Prostate gland (tissue), 2 donors: ENCODE measurements around the gene HS3ST6. TPM values are rescaled to one million over a fixed set of nuclear protein-coding genes. Genes with fewer than 3 reads are reported as not detected.

Experiments used
- DNase-seq: peaks from one replicate; pipeline ENCODE4 v3.0.0-alpha.2; 2019; ENCODE audit warnings: low spot score
- H3K27ac ChIP-seq, 2 donors: fragments of 200-600 bp; sonication (generic); 2 replicates each; pipeline ENCODE4 v1.5.1; 2017 to 2019
- H3K27me3 ChIP-seq: fragments of 200-600 bp; sonication (generic); replicated peaks from 2 replicates; pipeline ENCODE4 v1.5.1; 2019; ENCODE audit not compliant: insufficient read depth
- H3K36me3 ChIP-seq, 2 donors: fragments of 200-600 bp; sonication (generic); 1 replicate in 1 of 2; 2 replicates in 1 of 2; pipeline versions ENCODE4 v1.5.1 to v1.8.1; 2017 to 2019
- H3K4me1 ChIP-seq: fragments of 200-600 bp; sonication (generic); replicated peaks from 2 replicates; pipeline ENCODE4 v1.5.1; 2019
- H3K4me3 ChIP-seq, 2 donors: fragments of 200-600 bp; sonication (generic); 2 replicates each; pipeline ENCODE4 v1.5.1; 2017 to 2019
- H3K9me3 ChIP-seq: fragments of 200-600 bp; sonication (generic); 2 replicates; pipeline ENCODE4 v1.5.1; 2017
- CTCF ChIP-seq, 4 experiments: fragments of 200-600 bp in 2 of 4; fragments of 450-650 bp in 2 of 4; sonication (generic) in 2 of 4; IDR thresholded peaks; 1 replicate in 3 of 4; 2 replicates in 1 of 4; pipeline ENCODE4 v1.5.1; 2016 to 2019; ENCODE audit warnings: antibody characterized with exemption in 4 of 4, mild to moderate bottlenecking in 2 of 4, moderate library complexity in 2 of 4
- POLR2A ChIP-seq: fragments of 450-650 bp; IDR thresholded peaks from one replicate; pipeline ENCODE4 v1.6.1; 2016; ENCODE audit warnings: antibody characterized with exemption, mild to moderate bottlenecking
- POLR2AphosphoS5 ChIP-seq: sonication (generic); formaldehyde crosslinking; IDR thresholded peaks from one replicate; pipeline ENCODE4 v1.6.1; 2017; ENCODE audit warnings: antibody characterized with exemption
- WGBS: methylation state at CpG from one replicate; pipeline ENCODE4 v1.1.5; 2018; 5-methylcytosine and 5-hydroxymethylcytosine counted together
- intact Hi-C: fragments of 100-400 bp; cut with DNase I; formaldehyde crosslinking; loops from one replicate; pipeline ENCODE4 v1.14.2; 2022
- total RNA-seq, 2 donors: library from RNA; depleted of rRNA; stranded (reverse); fragments of >200 nt; gene quantifications; one replicate each; pipeline ENCODE4 v1.1.0, GENCODE V29; 2016

HS3ST6 gene
- total RNA-seq, 2 donors from 2014 or later = 0.77 to 0.91 TPM

DNA sequence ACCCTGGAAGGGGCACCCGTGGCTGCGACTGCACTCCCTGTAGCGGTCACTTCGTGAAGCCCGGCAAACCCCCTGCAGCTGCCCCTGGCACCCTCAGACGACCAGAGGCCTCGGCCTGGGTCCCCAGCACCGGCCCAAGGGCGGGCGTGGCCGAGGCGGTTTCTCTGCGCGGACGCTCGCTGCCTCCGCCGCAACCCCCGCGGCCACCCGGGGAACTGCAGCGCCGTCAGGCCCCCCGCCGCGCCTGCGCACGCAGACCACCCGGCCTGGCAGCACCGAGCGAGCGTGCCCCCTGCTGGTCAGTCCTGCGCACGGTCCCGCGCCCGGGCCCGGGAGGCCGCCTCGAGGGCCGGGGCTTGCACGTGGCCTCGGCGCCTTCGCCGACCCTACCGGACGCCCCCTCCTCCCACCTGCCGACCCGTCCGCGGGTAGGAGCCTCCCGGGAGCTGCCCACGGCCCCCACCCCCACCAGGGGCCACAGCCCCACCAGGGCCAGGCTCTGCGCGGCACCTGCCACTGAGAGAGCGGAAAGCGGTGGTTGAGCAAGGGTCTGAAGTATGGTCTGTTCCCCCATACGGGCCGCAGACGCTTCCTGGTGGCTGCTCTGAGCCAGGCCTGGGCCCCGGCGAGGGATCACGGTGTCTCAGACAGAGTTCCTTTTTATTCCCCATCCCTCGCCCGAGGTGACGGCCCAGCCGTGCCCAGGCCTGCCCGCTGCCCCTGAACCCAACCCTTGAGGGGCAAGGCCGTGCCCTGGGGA, 11.5 kb upstream of the HS3ST6 start:
- H3K4me1 ChIP-seq = no peaks in the 10 kb centered on the region
- H3K27ac ChIP-seq = peak overlapping the region; percentile 43 to 67
- no peaks in the 10 kb centered on the region for H3K36me3 ChIP-seq
- intact Hi-C loops = loop anchor here (5.0 kb wide), 1 partner anchor 67 kb away; no protein-coding TSS in a partner anchor
- H3K4me3 ChIP-seq = peak overlapping the region; percentile 45 to 50
- TF ChIP-seq POLR2AphosphoS5 = peak; percentile 34
- TF ChIP-seq POLR2A = peak; percentile 47
- peak; percentile 99 to 100 (median 100) for TF ChIP-seq CTCF (IDR thresholded peaks at IDR 0.05)
- 12% methylated on average over 44 of the region's 70 CpGs for WGBS
- DNase-seq = peak; percentile 82
- H3K27me3 ChIP-seq = no peaks in the 10 kb centered on the region
- no peaks in the 10 kb centered on the region for H3K9me3 ChIP-seq

DNA sequence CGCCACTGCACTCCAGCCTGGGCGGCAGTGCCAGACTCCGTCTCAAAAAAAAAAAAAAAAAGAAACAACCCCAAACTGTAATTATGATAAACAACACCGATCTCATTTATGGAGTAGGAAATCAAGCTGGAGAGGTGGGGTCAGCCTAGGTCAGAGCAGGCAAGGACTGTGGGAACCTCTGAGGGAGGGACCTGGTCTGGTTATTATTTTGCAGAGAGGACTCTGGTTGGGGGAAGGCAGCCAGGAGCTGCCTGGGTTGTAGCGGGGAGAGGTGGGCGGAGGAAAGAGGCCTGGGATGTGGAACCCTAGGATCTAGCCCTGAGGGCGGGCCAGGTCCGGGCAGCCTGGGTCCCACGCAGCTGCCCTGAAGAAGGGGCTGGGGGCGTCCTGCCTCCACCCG, 10.9 kb upstream of the HS3ST6 start:
- H3K9me3 ChIP-seq = no peaks in the 10 kb centered on the region
- no peaks in the 10 kb centered on the region for H3K36me3 ChIP-seq
- peak overlapping the region; percentile 43 to 67 for H3K27ac ChIP-seq
- no peak for DNase-seq
- H3K4me3 ChIP-seq = peak overlapping the region; percentile 45 to 50
- WGBS = 16% methylated on average over 11 of the region's 11 CpGs
- TF ChIP-seq POLR2AphosphoS5 (no peak), POLR2A (no peak)
- no peaks in the 10 kb centered on the region for H3K4me1 ChIP-seq
- H3K27me3 ChIP-seq = no peaks in the 10 kb centered on the region
- intact Hi-C loops = loop anchor here (5.0 kb wide), 1 partner anchor 67 kb away; no protein-coding TSS in a partner anchor

DNA sequence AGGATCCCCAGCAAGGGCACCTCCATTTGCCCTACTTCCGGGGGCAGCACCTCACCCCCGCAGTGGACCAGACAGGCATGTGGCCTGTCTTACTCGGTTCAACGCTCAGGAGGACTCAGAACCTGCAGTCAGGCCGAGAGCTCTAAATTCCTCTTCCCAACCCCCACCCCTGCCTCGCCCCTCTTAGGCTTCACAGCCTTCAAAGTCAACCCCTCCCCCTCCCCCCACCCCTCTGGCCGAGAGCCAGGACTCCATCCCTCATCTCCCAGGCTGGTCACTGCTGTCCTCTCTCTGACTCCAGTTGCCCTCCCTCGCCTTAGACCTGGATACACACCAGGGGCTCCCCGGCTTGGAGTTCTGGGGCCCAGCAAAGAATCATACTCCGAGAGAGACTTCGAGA, 8.1 kb upstream of the HS3ST6 start:
- no peak for DNase-seq
- Histone ChIP-seq H3K4me1 (no peaks in the 10 kb centered on the region), H3K27me3 (peaks cover 7% of the 10 kb centered on the region), H3K4me3 (no peak overlapping the region), H3K9me3 (no peaks in the 10 kb centered on the region), H3K27ac (no peak overlapping the region), H3K36me3 (no peaks in the 10 kb centered on the region)
- WGBS = 60% methylated on average over 11 of the region's 11 CpGs
- intact Hi-C loops = loop anchor here (5.0 kb wide), 1 partner anchor 64 kb away; no protein-coding TSS in a partner anchor
- TF ChIP-seq POLR2A (no peak), CTCF (IDR thresholded peaks at IDR 0.05) (no peak), POLR2AphosphoS5 (no peak)

- no peak overlapping the region for H3K4me3 ChIP-seq
- H3K4me1 ChIP-seq = no peaks in the 10 kb centered on the region
- TF ChIP-seq CTCF (IDR thresholded peaks at IDR 0.05) (no peak), POLR2A (no peak), POLR2AphosphoS5 (no peak)
- DNase-seq = no peak
- H3K9me3 ChIP-seq = no peaks in the 10 kb centered on the region
- H3K27me3 ChIP-seq = peaks cover 25% of the 10 kb centered on the region
- intact Hi-C loops = no loop called here
- no peak overlapping the region for H3K27ac ChIP-seq
- WGBS = 73% methylated on average over 5 of the region's 5 CpGs
- no peaks in the 10 kb centered on the region for H3K36me3 ChIP-seq
Measured at GRCh38 chr16:1924095-1924494, 5.9 kb upstream of the HS3ST6 start.

GRCh38 chr16:1923299-1924034, 5.3 kb upstream of the HS3ST6 start:
- no peak for DNase-seq
- WGBS = 21% methylated on average over 23 of the region's 24 CpGs
- peak in 1 of 4 experiments; percentile 25 for TF ChIP-seq CTCF (IDR thresholded peaks at IDR 0.05)
- no peak for TF ChIP-seq POLR2A
- peaks cover 27% of the 10 kb centered on the region for H3K27me3 ChIP-seq
- H3K9me3 ChIP-seq = no peaks in the 10 kb centered on the region
- no peaks in the 10 kb centered on the region for H3K36me3 ChIP-seq
- intact Hi-C loops = no loop called here
- H3K4me1 ChIP-seq = no peaks in the 10 kb centered on the region
- H3K27ac ChIP-seq = no peak overlapping the region
- H3K4me3 ChIP-seq = no peak overlapping the region
